ENCODE results near the gene CIAO3.

CIAO3 gene

DNA sequence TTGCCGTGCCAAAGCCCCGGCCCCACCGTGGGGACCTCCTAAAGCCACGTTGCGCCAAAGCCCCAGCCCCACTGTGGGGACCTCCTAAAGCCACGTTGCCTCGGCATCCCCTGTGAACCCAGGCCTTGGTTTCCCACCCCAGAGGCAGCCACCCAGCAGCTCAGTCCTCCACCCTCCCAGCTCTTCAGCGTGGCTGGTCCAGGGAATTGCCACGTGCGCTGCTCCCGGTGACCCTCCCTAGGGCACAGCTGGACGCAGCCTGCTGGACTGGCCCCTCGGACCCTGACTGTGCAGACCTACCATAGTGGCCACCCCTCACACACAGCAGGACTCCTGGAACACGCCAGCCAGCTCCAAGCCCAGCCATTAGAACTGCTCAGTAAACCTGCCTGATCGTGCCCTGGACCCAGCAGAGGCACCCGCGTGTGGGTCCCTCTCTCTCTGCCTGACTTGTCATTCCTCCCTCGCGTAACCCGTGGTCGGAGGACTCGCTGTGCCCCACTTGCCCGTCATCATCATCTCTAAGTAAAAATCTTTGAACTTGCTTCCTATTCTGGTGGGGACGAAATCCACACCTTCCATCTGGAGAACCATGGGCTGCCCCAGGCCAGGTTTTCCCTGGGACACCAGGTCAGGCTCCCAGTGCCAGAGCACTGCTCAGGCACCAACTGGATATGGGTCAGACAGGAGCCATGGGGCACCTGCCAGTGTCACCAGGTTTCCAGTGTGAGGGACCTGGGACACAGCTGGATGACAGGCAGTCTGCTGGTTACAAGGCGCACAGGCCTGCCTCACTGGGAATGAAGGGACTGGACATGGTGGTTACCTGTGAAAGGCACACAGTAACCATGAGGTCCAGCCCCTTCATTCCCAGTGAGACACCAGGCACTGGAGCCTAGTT is 5.6 kb downstream of the CIAO3 start:
- DNase-seq (no peak), ATAC-seq (no peak)

DNA sequence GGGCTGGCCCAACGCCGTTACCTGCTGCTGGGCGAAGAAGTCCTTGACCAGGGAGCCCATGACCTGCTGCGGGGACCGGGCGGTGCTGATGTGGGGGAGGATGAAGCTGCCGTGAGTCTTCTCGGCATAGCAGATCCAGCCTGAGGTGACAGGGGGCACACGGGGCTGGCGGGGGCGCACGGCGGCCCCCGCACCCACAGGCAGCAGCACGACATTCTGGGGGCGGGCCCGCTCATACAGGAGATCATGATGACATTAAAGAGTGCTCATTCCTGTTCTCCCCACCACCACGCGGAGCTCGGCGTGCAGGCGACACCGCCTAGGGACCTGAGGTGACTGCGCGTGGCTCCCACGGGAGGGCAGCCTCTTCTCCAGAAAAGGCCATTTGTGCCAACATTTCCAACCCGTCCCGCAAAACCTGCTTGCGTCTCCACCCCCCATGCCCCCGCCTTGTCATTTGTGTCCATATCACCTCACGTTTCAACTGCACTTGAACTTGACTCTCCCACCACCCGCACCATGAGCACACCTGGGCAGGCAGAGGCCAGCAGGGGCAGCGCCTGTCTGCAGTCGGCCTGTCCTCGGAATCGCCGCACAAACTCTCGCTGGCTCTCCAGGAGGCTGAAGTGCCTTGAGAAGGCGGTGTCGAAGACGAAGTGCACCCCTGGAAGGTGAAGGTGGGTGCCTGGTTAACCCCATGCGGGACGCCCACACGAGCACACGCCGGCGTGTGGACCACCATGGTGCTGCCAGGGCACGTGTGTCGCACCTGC is 6.4 kb downstream of the CIAO3 start:
- ATAC-seq (no peak), DNase-seq (no peak)

- ATAC-seq (no peak), DNase-seq (peak; percentile 69)
Measured at GRCh38 chr16:733382-734207, 7.2 kb downstream of the CIAO3 start.

- no peak for DNase-seq
- no peak for ATAC-seq
Measured at GRCh38 chr16:732936-733335, 7.9 kb downstream of the CIAO3 start.

DNA sequence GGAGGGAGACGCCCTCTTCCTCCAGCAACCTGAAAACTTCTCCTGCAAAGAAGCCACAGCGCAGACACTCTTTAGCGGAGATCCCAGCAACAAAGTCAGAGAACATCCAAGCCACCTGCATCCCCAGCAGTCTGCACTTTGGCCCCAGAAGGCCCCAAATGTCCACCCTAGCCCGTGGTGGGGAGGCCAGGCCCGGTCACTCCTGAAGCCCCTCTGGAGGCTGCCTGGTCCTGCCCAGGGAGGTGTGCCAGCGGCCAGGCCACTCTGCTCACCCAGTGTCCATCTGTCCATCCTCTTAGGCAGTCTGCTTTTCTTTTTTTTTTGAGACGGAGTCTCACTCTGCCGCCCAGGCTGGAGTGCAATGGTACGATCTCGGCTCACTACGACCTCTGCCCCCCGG is 8.5 kb downstream of the CIAO3 start:
- no peak for DNase-seq
- ATAC-seq: no peak

- no peak for ATAC-seq
Measured at GRCh38 chr16:730666-731509, 9.9 kb downstream of the CIAO3 start.

GRCh38 chr16:729768-730665 is 10.8 kb downstream of the CIAO3 start:
- no peak for ATAC-seq

More at GRCh38 chr16:730666-731509, 9.9 kb downstream of the CIAO3 start:
- DNase-seq: no peak

DNA sequence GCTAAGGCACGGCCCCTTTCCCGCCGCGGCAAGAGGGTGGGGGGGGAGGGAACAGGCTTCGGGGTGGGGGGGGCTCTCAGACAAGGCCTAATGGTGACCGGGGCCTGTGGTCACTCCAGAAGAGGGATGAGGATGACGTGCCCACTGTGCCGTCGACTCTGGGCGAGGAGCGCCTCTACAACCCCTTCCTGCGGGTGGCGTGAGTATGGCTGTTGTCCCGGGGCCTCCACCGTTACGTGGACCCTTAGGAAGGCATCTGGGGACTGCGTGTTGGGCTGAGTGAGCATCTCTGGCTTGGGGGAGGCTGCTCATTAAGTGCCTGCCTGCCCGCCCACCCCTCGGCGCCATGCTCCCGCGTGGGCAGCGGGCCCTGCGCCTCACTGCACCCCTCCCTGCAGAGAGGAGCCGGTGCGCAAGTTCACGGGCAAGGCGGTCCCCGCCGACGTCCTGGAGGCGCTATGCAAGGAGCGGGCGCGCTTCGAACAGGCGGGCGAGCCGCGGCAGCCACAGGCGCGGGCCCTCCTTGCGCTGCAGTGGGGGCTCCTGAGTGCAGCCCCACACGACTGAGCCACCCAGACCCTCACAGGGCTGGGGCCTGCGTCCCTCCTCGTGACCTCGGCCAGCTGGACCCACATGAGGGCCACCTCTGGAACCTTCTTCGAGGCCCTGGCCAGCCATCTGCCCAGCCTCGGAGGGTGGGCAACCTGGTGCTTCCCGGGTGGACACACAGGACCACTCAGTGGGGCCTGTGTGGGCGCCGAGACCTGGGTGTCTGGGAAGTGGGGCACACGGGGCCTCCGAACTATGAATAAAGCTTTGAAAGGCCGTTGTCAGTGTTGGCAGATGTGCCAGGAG is 11.7 kb downstream of the CIAO3 start:
- DNase-seq: no peak
- ATAC-seq: no peak

More at GRCh38 chr16:729768-730665, 10.8 kb downstream of the CIAO3 start:
- DNase-seq: no peak

GRCh38 chr16:728131-728889 is 12.5 kb downstream of the CIAO3 start:
- peak; percentile 78 for DNase-seq
- peak; percentile 44 for ATAC-seq

DNA sequence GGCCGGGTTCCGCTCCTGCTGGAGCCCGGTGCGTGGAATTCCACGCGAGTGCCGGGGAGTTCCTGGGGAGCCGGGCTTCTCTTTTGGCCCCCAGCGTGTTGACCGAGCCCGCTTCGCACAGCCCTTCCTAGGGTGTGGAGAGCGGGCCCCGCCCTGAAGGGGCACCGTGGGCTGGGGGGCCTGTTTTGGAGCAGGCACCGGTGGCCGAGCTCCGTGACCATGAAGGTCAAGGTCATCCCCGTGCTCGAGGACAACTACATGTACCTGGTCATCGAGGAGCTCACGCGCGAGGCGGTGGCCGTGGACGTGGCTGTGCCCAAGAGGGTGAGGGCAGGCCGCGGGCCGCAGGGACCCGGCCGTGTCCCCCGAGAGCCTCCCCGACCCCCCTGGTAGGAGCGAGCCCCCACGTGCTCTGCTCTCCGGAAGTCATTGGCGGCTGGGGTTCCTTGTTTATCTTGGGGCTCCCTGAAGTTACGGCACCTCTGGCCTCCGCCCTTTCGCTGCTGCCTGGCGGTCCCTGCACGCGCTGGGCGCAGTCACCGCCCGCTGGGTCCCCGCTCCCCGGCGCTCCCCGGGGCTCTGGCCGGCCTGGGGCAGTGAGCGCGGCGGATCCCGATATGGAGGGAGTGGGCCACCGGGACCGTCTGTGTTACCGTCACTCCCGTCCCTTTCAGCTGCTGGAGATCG is 13.4 kb downstream of the CIAO3 start:
- DNase-seq (peak; percentile 44), ATAC-seq (no peak)

DNA sequence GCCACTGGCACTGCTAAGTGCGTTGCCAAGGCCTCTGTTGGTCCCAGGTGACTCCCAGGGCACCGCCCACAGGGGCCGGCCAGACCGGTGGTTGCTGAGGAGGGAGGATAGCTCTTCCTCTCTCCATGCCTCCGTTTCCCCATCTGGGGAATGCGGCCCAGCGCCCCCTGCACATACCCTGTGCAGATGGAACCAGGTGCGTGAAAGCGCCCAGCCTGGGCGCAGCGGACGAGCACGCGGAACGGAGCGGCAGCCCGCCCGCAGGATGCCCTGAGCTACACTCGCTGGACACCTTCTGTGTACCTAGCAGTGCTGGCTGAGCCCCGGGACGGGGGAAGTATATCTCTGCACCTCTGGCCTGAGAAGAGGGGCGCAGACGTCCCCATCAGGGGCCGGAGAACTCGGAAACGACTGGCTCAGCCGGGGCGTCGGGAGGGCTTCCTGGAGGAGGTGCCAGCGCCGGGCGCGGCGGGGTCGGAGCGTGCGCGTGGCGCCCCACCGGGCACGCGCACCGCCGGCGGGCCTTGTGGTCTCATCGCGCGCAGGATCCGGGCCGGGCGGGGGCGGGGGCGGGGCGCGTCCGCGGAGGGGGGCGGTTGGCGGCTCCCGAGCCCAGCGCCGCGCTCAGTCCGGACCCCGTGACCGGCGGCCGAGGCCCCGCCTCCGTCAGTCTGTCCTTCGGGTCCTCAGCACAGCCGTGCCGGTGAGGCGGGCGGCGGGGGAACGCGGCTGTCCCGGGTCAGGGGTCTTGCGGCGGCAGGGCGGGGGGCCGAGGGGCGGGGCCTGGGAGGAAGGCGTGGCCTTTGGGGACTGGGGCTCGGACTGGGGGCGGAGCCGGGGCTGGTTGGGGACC is 14.1 kb downstream of the CIAO3 start, which contains the start of the genes CCDC78 and HAGHL:
CCDC78 (minus strand) TSS at position 6 of the 853 bp plus-strand sequence. CDS start 76 bp downstream, outside the sequence.
HAGHL (plus strand) TSS at position 669 of the 853 bp plus-strand sequence. CDS start 404 bp downstream, outside the sequence.
- ATAC-seq (peak; percentile 10), DNase-seq (peak; percentile 79)

DNA sequence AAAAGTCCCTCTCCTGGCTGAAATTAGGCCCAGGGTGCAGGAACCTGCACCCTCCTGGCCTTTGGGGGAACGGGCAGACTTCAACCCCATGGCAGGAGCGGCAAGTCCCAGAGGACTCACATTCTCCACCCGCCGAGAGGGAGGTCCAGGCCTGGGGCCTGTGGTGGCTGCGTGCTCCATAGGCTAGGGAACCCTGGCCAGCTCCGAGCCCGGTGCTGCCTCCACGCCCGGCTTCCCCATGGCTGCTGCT is 14.7 kb downstream of the CIAO3 start:
- ATAC-seq (no peak), DNase-seq (no peak)

DNA sequence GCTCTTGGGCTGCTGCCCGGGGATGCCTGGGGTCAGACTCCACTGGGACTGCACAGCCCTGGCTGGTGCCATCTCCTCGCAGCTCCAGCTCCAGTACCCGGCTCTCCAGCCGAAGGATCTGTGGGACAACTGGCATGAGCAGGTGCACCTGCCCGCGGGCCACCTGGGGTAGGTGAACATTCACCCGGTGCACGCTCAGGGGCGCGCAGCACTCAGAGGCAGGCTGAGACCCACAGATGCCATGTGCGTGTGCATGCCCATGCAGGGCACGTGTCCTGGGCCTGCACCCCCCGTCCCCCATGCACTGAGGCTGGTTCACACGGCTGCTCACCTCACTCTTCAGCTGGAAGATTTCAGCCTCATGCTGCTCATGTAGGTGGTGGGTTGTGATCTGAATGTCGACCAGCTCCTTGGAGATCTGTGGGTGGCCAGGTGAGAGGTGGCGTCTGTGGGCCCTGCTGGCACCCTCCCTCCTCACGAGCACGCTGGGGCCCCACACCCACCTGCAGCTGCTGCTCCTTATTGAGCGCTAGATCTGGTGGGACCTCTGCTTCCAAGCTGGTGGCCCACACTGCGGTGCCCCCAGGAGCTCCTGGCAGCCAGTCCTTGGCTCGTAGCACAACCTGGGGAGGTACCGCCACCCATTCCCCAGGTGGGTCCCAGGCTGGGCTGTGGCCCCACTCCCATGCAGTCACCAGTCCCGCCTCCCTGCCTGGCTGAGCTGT is 15.2 kb downstream of the CIAO3 start:
- DNase-seq (no peak), ATAC-seq (no peak)

DNA sequence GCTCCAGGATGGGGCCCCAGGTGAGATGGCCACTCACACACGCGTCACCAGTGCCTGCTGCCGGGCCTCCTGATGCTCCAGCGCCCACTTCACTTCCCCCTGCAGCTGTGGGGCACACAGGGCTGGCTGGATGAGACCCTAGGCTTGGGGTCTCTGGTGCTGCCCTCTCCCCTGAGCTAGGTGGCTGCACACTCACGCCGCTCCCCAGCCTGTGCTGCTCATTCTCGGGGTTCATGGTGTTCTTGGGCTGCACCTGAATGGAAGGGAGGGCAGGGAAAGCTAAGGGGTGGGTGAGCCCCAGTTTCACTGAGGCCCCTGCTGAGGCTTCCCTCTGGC is 15.8 kb downstream of the CIAO3 start:
- no peak for ATAC-seq
- DNase-seq: no peak

GRCh38 chr16:724188-725040 is 16.4 kb downstream of the CIAO3 start:
- DNase-seq (no peak), ATAC-seq (no peak)

DNA sequence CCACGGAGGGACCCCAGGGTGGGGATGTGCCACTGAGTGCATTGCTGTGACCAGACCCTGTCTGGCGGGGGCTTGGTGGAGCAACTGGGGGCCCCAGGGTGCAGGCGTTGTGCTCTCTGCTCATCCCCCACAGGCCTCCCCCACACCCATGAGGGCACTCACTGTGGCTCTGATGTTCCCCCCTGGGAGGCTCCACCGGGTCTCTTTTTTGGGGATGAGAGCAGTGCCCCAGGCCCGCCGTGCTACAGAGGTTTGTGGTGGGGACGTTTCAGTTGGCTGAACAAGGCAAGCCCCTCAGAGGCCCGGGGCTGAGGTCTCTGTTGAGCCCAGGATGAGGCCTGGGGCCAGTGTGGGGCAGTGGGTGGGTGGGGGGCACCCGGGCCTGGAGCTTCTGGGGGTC is 17.1 kb downstream of the CIAO3 start:
- ATAC-seq: no peak
- no peak for DNase-seq

Data from stimulated activated naive CD8-positive, alpha-beta T cell treated with anti-CD3 and anti-CD28 coated beads, Interleukin-15, Interleukin-2, amounts not matched to agents 100 U/mL and 50 U/mL, for 24 hours (primary cell).